HEK293 (cell line): ENCODE measurements around the gene ENHO.

Experiments
- BCL11A ChIP-seq: fragments of 450-650 bp; formaldehyde crosslinking; IDR thresholded peaks from 2 replicates; pipeline ENCODE4 v1.5.1; 2016; ENCODE audit warnings: low read depth, missing biosample characterization, missing genetic modification characterization
- GLIS1 ChIP-seq: fragments of 450-650 bp; formaldehyde crosslinking; IDR thresholded peaks from 2 replicates; pipeline ENCODE4 v1.5.1; 2016; ENCODE audit warnings: missing biosample characterization, missing genetic modification characterization
- GLIS2 ChIP-seq: fragments of 450-650 bp; formaldehyde crosslinking; IDR thresholded peaks from 2 replicates; pipeline ENCODE4 v1.5.1; 2016; ENCODE audit warnings: missing biosample characterization, missing genetic modification characterization
- MZF1 ChIP-seq: fragments of 450-650 bp; formaldehyde crosslinking; IDR thresholded peaks from 2 replicates; pipeline ENCODE4 v1.5.1; 2017; ENCODE audit warnings: missing biosample characterization, missing genetic modification characterization, borderline replicate concordance
- SP7 ChIP-seq: fragments of 450-650 bp; formaldehyde crosslinking; IDR thresholded peaks from 2 replicates; pipeline ENCODE4 v1.5.1; 2016; ENCODE audit warnings: missing biosample characterization, missing genetic modification characterization
- YY1 ChIP-seq: fragments of 450-650 bp; formaldehyde crosslinking; IDR thresholded peaks from 2 replicates; pipeline ENCODE4 v1.5.1; 2018; ENCODE audit warnings: missing biosample characterization, missing genetic modification characterization
- ZBTB20 ChIP-seq: fragments of 450-650 bp; formaldehyde crosslinking; IDR thresholded peaks from 2 replicates; pipeline ENCODE4 v1.5.1; 2016; ENCODE audit warnings: missing biosample characterization, missing genetic modification characterization
- ZFP41 ChIP-seq: fragments of 450-650 bp; formaldehyde crosslinking; IDR thresholded peaks from 2 replicates; pipeline ENCODE4 v1.5.1; 2016; ENCODE audit warnings: missing biosample characterization, missing genetic modification characterization, borderline replicate concordance
- ZNF132 ChIP-seq: fragments of 450-650 bp; formaldehyde crosslinking; IDR thresholded peaks from 2 replicates; pipeline ENCODE4 v1.5.1; 2017; ENCODE audit warnings: missing biosample characterization, missing genetic modification characterization, borderline replicate concordance
- ZNF138 ChIP-seq: fragments of 450-650 bp; formaldehyde crosslinking; IDR thresholded peaks from 2 replicates; pipeline ENCODE4 v1.5.1; 2016; ENCODE audit warnings: missing biosample characterization, missing genetic modification characterization, borderline replicate concordance
- ZNF174 ChIP-seq: fragments of 450-650 bp; formaldehyde crosslinking; IDR thresholded peaks from 2 replicates; pipeline ENCODE4 v1.5.0; 2017; ENCODE audit warnings: missing biosample characterization, mild to moderate bottlenecking, missing genetic modification characterization
- ZNF202 ChIP-seq: fragments of 450-650 bp; formaldehyde crosslinking; IDR thresholded peaks from 2 replicates; pipeline ENCODE4 v1.5.1; 2016; ENCODE audit warnings: missing biosample characterization, missing genetic modification characterization, borderline replicate concordance
- ZNF211 ChIP-seq: fragments of 450-650 bp; formaldehyde crosslinking; IDR thresholded peaks from 2 replicates; pipeline ENCODE4 v1.5.1; 2016; ENCODE audit warnings: low read depth, missing biosample characterization, missing genetic modification characterization
- ZNF23 ChIP-seq: fragments of 450-650 bp; formaldehyde crosslinking; IDR thresholded peaks from 2 replicates; pipeline ENCODE4 v1.5.1; 2016; ENCODE audit warnings: missing biosample characterization, missing genetic modification characterization, borderline replicate concordance
- ZNF555 ChIP-seq: fragments of 450-650 bp; formaldehyde crosslinking; conservative IDR thresholded peaks from 2 replicates; pipeline ENCODE4 v1.5.1; 2017; ENCODE audit warnings: missing biosample characterization, mild to moderate bottlenecking, missing genetic modification characterization, inconsistent platforms
- ZNF560 ChIP-seq: fragments of 450-650 bp; formaldehyde crosslinking; IDR thresholded peaks from 2 replicates; pipeline ENCODE4 v1.5.1; 2017; ENCODE audit warnings: missing biosample characterization, missing genetic modification characterization, borderline replicate concordance
- ZNF623 ChIP-seq: fragments of 450-650 bp; formaldehyde crosslinking; IDR thresholded peaks from 2 replicates; pipeline ENCODE4 v1.5.1; 2016; ENCODE audit warnings: missing biosample characterization, missing genetic modification characterization
- ZNF626 ChIP-seq: fragments of 450-650 bp; sonication (Bioruptor Pico); formaldehyde crosslinking; IDR thresholded peaks from 2 replicates; pipeline ENCODE4 v1.5.1; 2018; ENCODE audit warnings: missing biosample characterization, missing genetic modification characterization, inconsistent platforms
- ZNF677 ChIP-seq: fragments of 450-650 bp; IDR thresholded peaks from 2 replicates; pipeline ENCODE4 v1.5.0; 2018; ENCODE audit warnings: missing biosample characterization, mild to moderate bottlenecking, missing genetic modification characterization, moderate library complexity
- ZNF692 ChIP-seq: fragments of 450-650 bp; formaldehyde crosslinking; IDR thresholded peaks from 2 replicates; pipeline ENCODE4 v1.5.1; 2016; ENCODE audit warnings: missing biosample characterization, missing genetic modification characterization
- ZNF701 ChIP-seq: fragments of 450-650 bp; formaldehyde crosslinking; IDR thresholded peaks from 2 replicates; pipeline ENCODE4 v1.5.1; 2016; ENCODE audit warnings: missing biosample characterization, missing genetic modification characterization
- ZNF747 ChIP-seq: fragments of 450-650 bp; formaldehyde crosslinking; IDR thresholded peaks from 2 replicates; pipeline ENCODE4 v1.5.1; 2016; ENCODE audit warnings: missing biosample characterization, missing genetic modification characterization
- ZNF76 ChIP-seq: fragments of 450-650 bp; formaldehyde crosslinking; IDR thresholded peaks from 2 replicates; pipeline ENCODE4; 2016; ENCODE audit warnings: low read depth, missing biosample characterization, missing genetic modification characterization, borderline replicate concordance
- ZNF776 ChIP-seq: fragments of 450-650 bp; formaldehyde crosslinking; IDR thresholded peaks from 2 replicates; pipeline ENCODE4 v1.5.0; 2017; ENCODE audit warnings: missing biosample characterization, missing genetic modification characterization, borderline replicate concordance
- ZNF830 ChIP-seq: fragments of 450-650 bp; IDR thresholded peaks from 2 replicates; pipeline ENCODE4 v1.5.0; 2018; ENCODE audit warnings: missing biosample characterization, missing genetic modification characterization, low read depth, mild to moderate bottlenecking, moderate library complexity
- ZNF843 ChIP-seq: fragments of 450-650 bp; formaldehyde crosslinking; IDR thresholded peaks from 2 replicates; pipeline ENCODE4 v1.5.1; 2016; ENCODE audit warnings: missing biosample characterization, missing genetic modification characterization
- TF ChIP-seq, protein P1 (sequence below): fragments of 450-650 bp; formaldehyde crosslinking; IDR thresholded peaks from 2 replicates; pipeline ENCODE4 v1.5.1; 2016; ENCODE audit warnings: missing biosample characterization, missing genetic modification characterization, borderline replicate concordance
- TF ChIP-seq, protein P2 (sequence below): fragments of 450-650 bp; formaldehyde crosslinking; IDR thresholded peaks from 2 replicates; pipeline ENCODE4 v1.5.1; 2017; ENCODE audit warnings: missing biosample characterization, mild to moderate bottlenecking, missing genetic modification characterization, moderate library complexity
- TF ChIP-seq, protein P3 (sequence below): fragments of 450-650 bp; formaldehyde crosslinking; IDR thresholded peaks from 2 replicates; pipeline ENCODE4 v1.5.1; 2016; ENCODE audit warnings: missing biosample characterization, missing genetic modification characterization
- TF ChIP-seq, protein P4 (sequence below): fragments of 450-650 bp; formaldehyde crosslinking; IDR thresholded peaks from 2 replicates; pipeline ENCODE4 v1.5.1; 2016; ENCODE audit warnings: missing biosample characterization, missing genetic modification characterization

Gene ENHO

GRCh38 chr9:34479431-34479866 is 43.3 kb downstream of the ENHO start (continued):
- TF ChIP-seq ZNF626 (tag by site-specific recombination) (no peak), ZNF138 (tag by site-specific recombination) (no peak), GLIS2 (tag by site-specific recombination) (no peak), ZNF623 (tag by site-specific recombination) (no peak), ZNF211 (tag by site-specific recombination) (no peak), MZF1 (no peak), ZNF23 (tag by site-specific recombination) (no peak), ZNF776 (tag by site-specific recombination) (no peak), ZNF843 (tag by site-specific recombination) (peak; percentile 91), GLIS1 (peak; percentile 42; the same call in 1 of the 2 replicates), ZNF830 (tag by site-specific recombination) (no peak), ZNF555 (tag by site-specific recombination) (no peak), ZBTB20 (tag by site-specific recombination) (no peak), ZFP41 (tag by site-specific recombination) (no peak), ZNF174 (no peak), ZNF76 (tag by site-specific recombination) (no peak), ZNF747 (tag by site-specific recombination) (no peak), ZNF677 (no peak), ZNF560 (tag by site-specific recombination) (no peak), ZNF701 (no peak), YY1 (tag by site-specific recombination) (no peak), ZNF202 (no peak), ZNF692 (tag by site-specific recombination) (no peak), ZNF132 (tag by site-specific recombination) (no peak), SP7 (tag by site-specific recombination) (no peak), BCL11A (tag by site-specific recombination) (peak; percentile 78)
- TF ChIP-seq, protein P1, sequence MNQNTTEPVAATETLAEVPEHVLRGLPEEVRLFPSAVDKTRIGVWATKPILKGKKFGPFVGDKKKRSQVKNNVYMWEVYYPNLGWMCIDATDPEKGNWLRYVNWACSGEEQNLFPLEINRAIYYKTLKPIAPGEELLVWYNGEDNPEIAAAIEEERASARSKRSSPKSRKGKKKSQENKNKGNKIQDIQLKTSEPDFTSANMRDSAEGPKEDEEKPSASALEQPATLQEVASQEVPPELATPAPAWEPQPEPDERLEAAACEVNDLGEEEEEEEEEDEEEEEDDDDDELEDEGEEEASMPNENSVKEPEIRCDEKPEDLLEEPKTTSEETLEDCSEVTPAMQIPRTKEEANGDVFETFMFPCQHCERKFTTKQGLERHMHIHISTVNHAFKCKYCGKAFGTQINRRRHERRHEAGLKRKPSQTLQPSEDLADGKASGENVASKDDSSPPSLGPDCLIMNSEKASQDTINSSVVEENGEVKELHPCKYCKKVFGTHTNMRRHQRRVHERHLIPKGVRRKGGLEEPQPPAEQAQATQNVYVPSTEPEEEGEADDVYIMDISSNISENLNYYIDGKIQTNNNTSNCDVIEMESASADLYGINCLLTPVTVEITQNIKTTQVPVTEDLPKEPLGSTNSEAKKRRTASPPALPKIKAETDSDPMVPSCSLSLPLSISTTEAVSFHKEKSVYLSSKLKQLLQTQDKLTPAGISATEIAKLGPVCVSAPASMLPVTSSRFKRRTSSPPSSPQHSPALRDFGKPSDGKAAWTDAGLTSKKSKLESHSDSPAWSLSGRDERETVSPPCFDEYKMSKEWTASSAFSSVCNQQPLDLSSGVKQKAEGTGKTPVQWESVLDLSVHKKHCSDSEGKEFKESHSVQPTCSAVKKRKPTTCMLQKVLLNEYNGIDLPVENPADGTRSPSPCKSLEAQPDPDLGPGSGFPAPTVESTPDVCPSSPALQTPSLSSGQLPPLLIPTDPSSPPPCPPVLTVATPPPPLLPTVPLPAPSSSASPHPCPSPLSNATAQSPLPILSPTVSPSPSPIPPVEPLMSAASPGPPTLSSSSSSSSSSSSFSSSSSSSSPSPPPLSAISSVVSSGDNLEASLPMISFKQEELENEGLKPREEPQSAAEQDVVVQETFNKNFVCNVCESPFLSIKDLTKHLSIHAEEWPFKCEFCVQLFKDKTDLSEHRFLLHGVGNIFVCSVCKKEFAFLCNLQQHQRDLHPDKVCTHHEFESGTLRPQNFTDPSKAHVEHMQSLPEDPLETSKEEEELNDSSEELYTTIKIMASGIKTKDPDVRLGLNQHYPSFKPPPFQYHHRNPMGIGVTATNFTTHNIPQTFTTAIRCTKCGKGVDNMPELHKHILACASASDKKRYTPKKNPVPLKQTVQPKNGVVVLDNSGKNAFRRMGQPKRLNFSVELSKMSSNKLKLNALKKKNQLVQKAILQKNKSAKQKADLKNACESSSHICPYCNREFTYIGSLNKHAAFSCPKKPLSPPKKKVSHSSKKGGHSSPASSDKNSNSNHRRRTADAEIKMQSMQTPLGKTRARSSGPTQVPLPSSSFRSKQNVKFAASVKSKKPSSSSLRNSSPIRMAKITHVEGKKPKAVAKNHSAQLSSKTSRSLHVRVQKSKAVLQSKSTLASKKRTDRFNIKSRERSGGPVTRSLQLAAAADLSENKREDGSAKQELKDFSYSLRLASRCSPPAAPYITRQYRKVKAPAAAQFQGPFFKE (tag by site-specific recombination): no peak
- TF ChIP-seq, protein P2, sequence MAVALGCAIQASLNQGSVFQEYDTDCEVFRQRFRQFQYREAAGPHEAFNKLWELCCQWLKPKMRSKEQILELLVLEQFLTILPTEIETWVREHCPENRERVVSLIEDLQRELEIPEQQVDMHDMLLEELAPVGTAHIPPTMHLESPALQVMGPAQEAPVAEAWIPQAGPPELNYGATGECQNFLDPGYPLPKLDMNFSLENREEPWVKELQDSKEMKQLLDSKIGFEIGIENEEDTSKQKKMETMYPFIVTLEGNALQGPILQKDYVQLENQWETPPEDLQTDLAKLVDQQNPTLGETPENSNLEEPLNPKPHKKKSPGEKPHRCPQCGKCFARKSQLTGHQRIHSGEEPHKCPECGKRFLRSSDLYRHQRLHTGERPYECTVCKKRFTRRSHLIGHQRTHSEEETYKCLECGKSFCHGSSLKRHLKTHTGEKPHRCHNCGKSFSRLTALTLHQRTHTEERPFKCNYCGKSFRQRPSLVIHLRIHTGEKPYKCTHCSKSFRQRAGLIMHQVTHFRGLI: 0 out of 2 replicates have a peak, but pooled peaks have one; percentile 16
- TF ChIP-seq, protein P3, sequence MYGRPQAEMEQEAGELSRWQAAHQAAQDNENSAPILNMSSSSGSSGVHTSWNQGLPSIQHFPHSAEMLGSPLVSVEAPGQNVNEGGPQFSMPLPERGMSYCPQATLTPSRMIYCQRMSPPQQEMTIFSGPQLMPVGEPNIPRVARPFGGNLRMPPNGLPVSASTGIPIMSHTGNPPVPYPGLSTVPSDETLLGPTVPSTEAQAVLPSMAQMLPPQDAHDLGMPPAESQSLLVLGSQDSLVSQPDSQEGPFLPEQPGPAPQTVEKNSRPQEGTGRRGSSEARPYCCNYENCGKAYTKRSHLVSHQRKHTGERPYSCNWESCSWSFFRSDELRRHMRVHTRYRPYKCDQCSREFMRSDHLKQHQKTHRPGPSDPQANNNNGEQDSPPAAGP (tag by site-specific recombination): no peak
- TF ChIP-seq, protein P4, sequence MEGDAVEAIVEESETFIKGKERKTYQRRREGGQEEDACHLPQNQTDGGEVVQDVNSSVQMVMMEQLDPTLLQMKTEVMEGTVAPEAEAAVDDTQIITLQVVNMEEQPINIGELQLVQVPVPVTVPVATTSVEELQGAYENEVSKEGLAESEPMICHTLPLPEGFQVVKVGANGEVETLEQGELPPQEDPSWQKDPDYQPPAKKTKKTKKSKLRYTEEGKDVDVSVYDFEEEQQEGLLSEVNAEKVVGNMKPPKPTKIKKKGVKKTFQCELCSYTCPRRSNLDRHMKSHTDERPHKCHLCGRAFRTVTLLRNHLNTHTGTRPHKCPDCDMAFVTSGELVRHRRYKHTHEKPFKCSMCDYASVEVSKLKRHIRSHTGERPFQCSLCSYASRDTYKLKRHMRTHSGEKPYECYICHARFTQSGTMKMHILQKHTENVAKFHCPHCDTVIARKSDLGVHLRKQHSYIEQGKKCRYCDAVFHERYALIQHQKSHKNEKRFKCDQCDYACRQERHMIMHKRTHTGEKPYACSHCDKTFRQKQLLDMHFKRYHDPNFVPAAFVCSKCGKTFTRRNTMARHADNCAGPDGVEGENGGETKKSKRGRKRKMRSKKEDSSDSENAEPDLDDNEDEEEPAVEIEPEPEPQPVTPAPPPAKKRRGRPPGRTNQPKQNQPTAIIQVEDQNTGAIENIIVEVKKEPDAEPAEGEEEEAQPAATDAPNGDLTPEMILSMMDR (tag by site-specific recombination): no peak
